ENCODE data around the gene SOCS3. TPM values are rescaled to one million over a fixed set of nuclear protein-coding genes. Genes with fewer than 3 reads are reported as not detected.
A peak's percentile ranks its signal among the peaks of the same experiment; 100 is the strongest.

Gene SOCS3
- total and polyA plus RNA-seq, 10 donors, result 10.7 to 164 (median 62.1) TPM

DNA sequence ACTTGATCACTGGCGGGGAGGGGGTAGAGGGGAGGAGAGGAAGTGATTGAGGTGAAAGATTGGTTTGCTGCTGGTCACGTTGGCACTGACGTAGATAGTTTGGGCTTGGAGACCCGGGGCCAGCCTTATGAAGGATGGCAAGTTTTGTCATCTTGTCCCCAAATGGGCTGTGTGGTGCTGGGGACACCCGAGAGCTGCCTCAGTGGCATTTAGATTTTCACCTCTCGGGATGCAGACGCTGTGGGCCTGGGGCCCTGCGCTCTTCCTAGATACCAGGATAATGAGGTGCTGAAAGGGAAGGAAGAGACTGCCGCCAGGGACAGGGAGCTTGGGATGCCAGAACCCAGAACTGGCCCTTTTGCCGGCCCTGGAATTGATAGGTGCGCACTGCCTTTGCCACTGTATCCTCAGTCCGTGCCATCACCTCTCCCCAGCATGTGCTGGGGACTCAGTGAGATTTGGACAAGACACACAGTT lies 1.4 kb upstream of the SOCS3 start:
- H3K27ac ChIP-seq, result peak overlapping the region in 7 of 8 donors; percentile 92 to 98 (median 96)
- 68 to 81% (median 70%) methylated on average over 12 of the region's 12 CpGs for WGBS, 5 donors
- peaks cover 26 to 70% (median 58%) of the 10 kb centered on the region in 6 donors for H3K4me1 ChIP-seq
- TF ChIP-seq, protein P1, sequence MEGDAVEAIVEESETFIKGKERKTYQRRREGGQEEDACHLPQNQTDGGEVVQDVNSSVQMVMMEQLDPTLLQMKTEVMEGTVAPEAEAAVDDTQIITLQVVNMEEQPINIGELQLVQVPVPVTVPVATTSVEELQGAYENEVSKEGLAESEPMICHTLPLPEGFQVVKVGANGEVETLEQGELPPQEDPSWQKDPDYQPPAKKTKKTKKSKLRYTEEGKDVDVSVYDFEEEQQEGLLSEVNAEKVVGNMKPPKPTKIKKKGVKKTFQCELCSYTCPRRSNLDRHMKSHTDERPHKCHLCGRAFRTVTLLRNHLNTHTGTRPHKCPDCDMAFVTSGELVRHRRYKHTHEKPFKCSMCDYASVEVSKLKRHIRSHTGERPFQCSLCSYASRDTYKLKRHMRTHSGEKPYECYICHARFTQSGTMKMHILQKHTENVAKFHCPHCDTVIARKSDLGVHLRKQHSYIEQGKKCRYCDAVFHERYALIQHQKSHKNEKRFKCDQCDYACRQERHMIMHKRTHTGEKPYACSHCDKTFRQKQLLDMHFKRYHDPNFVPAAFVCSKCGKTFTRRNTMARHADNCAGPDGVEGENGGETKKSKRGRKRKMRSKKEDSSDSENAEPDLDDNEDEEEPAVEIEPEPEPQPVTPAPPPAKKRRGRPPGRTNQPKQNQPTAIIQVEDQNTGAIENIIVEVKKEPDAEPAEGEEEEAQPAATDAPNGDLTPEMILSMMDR (IDR thresholded peaks at IDR 0.05 in 8 of 11, conservative IDR thresholded peaks at IDR 0.05 in 3 of 11), result no peak
- TF ChIP-seq POLR2A (IDR thresholded peaks at IDR 0.05) (no peak), POLR2AphosphoS5 (IDR thresholded peaks at IDR 0.05) (no peak)
- no peak for DNase-seq
- peaks cover 0 to 40% (median 1%) of the 10 kb centered on the region in 7 donors for H3K27me3 ChIP-seq (replicated peaks in 1 of 7)
- H3K36me3 ChIP-seq, result peaks cover 0 to 26% (median 22%) of the 10 kb centered on the region in 6 donors
- no peaks in the 10 kb centered on the region for H3K9me3 ChIP-seq
- intact Hi-C loops (cut with DNase I; ENCODE audit: low total_unique reads), result loop anchor here (5.0 kb wide), 1 partner anchor 56 kb away; no protein-coding TSS in a partner anchor
- H3K4me3 ChIP-seq, result peak overlapping the region in 2 of 8 donors; percentile 90 to 94

DNA sequence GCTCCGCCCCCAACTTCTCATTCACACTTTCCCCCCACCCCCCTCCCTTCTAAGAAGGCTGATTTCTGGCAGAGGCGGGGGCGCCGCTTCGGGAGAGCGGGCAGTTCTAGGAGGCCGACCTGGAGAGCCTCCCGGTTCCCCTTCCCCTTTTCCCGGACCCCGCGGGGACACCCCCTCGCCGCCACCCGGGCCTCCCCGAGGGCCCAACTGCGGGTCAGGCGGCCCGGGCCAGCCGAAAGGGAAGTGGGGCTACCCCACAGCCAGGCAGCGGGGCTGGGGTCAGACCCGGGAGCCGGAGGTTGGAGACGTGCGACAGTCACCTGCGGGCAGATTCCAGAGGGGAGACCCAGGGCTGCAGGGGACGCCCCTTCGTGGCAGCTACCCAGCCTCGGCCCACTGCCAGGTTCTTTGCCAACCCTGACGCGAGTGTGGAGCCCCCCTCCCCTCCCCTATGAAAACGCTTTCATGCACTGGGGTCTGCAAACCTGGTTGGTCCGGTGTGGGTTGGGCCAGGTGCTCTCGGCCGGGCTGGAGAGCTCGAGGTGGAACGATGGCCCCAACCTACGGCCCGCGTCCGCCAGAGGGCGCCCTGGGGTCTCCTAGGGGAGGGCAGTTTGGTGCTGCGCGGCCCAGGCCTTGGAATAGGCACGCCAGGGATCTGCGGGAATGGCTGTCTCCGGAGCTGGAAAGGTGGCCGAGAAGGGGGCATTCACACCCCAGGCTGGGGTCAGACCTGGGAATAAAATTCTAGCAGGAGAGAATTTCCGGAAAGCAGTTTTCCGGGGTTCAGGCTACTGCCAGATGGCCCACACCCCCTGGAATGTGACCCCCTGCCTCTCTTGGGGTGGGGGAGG lies 721 bp upstream of the SOCS3 start:
- 3 to 6% (median 4%) methylated on average over 36 to 49 of the region's 49 CpGs for WGBS, 5 donors
- Histone ChIP-seq H3K9me3 (no peaks in the 10 kb centered on the region), H3K4me1 (peaks cover 33 to 70% (median 60%) of the 10 kb centered on the region in 6 donors)

DNA sequence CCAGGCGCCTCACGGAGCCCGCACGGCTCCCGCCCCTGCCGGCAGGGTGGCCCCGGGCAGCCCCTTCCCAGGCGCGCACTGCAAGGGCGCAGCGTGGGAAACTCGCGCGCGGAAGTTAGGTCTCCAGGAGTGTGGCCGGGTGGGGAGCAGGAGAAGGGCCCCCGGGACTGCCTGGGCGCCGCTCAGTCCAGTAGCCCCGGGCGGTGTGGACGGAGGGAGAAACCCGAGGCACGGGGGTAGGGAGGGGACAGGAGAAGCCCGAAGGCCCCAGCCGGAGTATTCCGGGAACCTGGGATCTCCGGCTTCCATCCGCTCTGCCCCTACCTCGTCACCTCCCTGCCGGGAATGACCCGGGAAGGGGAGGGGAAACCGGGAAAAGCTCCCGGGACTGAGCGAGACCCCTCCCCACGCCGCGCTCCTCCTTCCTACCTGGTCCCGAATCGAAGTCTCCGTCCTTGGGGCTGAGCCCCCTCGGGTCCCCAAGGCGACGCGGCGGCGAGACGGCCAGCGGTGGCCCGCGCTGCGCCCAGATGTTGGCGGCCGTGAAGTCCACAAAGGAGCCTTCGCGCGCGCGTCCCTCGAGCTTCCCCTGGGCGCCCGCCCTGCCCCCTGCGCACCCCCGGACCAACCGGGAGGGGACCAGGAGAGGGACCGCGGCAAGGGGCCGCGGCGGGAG lies 418 bp downstream of the SOCS3 start:
- 0 to 2% (median 1%) methylated on average over 25 to 69 of the region's 70 CpGs for WGBS, 5 donors
- Histone ChIP-seq H3K27me3 (replicated peaks in 1 of 7) (peaks cover 0 to 22% (median 0%) of the 10 kb centered on the region in 7 donors), H3K9me3 (no peaks in the 10 kb centered on the region), H3K4me1 (peaks cover 32 to 70% (median 66%) of the 10 kb centered on the region in 6 donors), H3K36me3 (peaks cover 0 to 35% (median 25%) of the 10 kb centered on the region in 6 donors), H3K4me3 (peak overlapping the region; percentile 58 to 98 (median 89)), H3K27ac (peak overlapping the region; percentile 85 to 98 (median 96))
- TF ChIP-seq, protein P1 (IDR thresholded peaks at IDR 0.05 in 8 of 11, conservative IDR thresholded peaks at IDR 0.05 in 3 of 11), result no peak
- TF ChIP-seq POLR2AphosphoS5 (IDR thresholded peaks at IDR 0.05) (peak in 2 of 3 donors; percentile 3 to 43), POLR2A (IDR thresholded peaks at IDR 0.05) (no peak)
- intact Hi-C loops (cut with DNase I; ENCODE audit: low total_unique reads), result no loop called here
- no peak for DNase-seq

More for the DNA sequence above, 721 bp upstream of the SOCS3 start:
- Histone ChIP-seq H3K27ac (peak overlapping the region; percentile 66 to 98 (median 96)), H3K4me3 (peak overlapping the region; percentile 37 to 94 (median 86)), H3K36me3 (peaks cover 0 to 33% (median 25%) of the 10 kb centered on the region in 6 donors), H3K27me3 (replicated peaks in 1 of 7) (peaks cover 0 to 33% (median 0%) of the 10 kb centered on the region in 7 donors)
- TF ChIP-seq, protein P1 (IDR thresholded peaks at IDR 0.05 in 8 of 11, conservative IDR thresholded peaks at IDR 0.05 in 3 of 11), result peak; percentile 94 to 98 (median 96)
- TF ChIP-seq POLR2AphosphoS5 (IDR thresholded peaks at IDR 0.05) (peak; percentile 75 to 91 (median 76)), POLR2A (IDR thresholded peaks at IDR 0.05) (no peak)
- peak; percentile 99 for DNase-seq
- intact Hi-C loops (cut with DNase I; ENCODE audit: low total_unique reads), result loop anchor here (5.0 kb wide), 1 partner anchor 57 kb away; no protein-coding TSS in a partner anchor
